A549 (cell line): ENCODE measurements around the gene MIPOL1. TPM values are rescaled to one million over a fixed set of nuclear protein-coding genes. Genes with fewer than 3 reads are reported as not detected.
"Not testable (repeated sequence)": the region's sequence is repeated elsewhere in the genome, so short reads cannot be mapped to it uniquely, and the experiment has no call there.

Experiments used
- ATAC-seq, 2 experiments: fragments of 200-7000 bp in 1 of 2; fragments of >200 bp in 1 of 2; cut with Nextera tagmentation in 1 of 2; cut with Tn5 transposase in 1 of 2; 3 replicates each; pipeline versions ENCODE4 v1.8.0 to v1.9.1; 2018 to 2020; ENCODE audit warnings: mild to moderate bottlenecking in 1 of 2, moderate library complexity in 1 of 2
- CTCF ChIA-PET: fragments of 300-600 bp; sonication (Branson Sonifier 250); formaldehyde crosslinking; extraction: SDS; loops from one replicate; lab custom pipeline; 2021; ENCODE audit warnings: antibody characterized with exemption, inconsistent platforms; lab: Yijun Ruan, JAX
- POLR2A ChIA-PET: fragments of 350-600 bp; formaldehyde crosslinking; extraction: SDS; loops from one replicate; lab custom pipeline; 2021; ENCODE audit warnings: antibody characterized with exemption, inconsistent platforms; lab: Yijun Ruan, JAX
- DNase-seq, 2 experiments: peaks; one replicate each; pipeline versions ENCODE4 v3.0.0 to v3.0.0-alpha.2; 2011 to 2016; ENCODE audit warnings: low read depth in 1 of 2, low spot score in 1 of 2
- FAIRE-seq: peaks from 2 replicates; lab custom pipeline; 2011; peaks lifted over from hg19 to GRCh38; lab: Jason Lieb, UNC
- H3K27ac ChIP-seq, 2 experiments: fragments of >200 bp; sonication (Bioruptor Twin); formaldehyde crosslinking; 3 replicates each; pipeline ENCODE4 v1.5.1; 2016 to 2017
- H3K4me1 ChIP-seq: fragments of >200 bp; sonication (Bioruptor Twin); formaldehyde crosslinking; 3 replicates; pipeline ENCODE4 v1.6.1; 2016
- H3K4me2 ChIP-seq: fragments of >200 bp; sonication (Bioruptor Twin); formaldehyde crosslinking; 3 replicates; pipeline ENCODE4 v1.6.1; 2016
- H3K4me3 ChIP-seq: fragments of >200 bp; sonication (Bioruptor Twin); formaldehyde crosslinking; 3 replicates; pipeline ENCODE4 v1.5.1; 2016
- H3K9me3 ChIP-seq: fragments of >200 bp; sonication (Bioruptor Twin); formaldehyde crosslinking; 3 replicates; pipeline ENCODE4 v1.6.1; 2016
- BCL3 ChIP-seq: fragments of >200 bp; sonication (Bioruptor Twin); formaldehyde crosslinking; IDR thresholded peaks from 3 replicates; pipeline ENCODE4 v1.6.1; 2016
- CBX2 ChIP-seq: fragments of 200-600 bp; sonication (generic); IDR thresholded peaks from 2 replicates; pipeline ENCODE4 v1.6.1; 2016; ENCODE audit warnings: low read depth, mild to moderate bottlenecking, borderline replicate concordance
- CEBPB ChIP-seq, 2 experiments: fragments of >200 bp in 1 of 2; sonication (Bioruptor Twin) in 1 of 2; formaldehyde crosslinking in 1 of 2; IDR thresholded peaks; 2 replicates each; pipeline ENCODE4 v1.6.1; 2012 to 2016
- CHD2 ChIP-seq: fragments of 150-350 bp; IDR thresholded peaks from 2 replicates; pipeline ENCODE4 v1.6.1; 2014; ENCODE audit warnings: low read length; ENCODE audit not compliant: partially characterized antibody
- CHD4 ChIP-seq: fragments of 200-600 bp; sonication (generic); IDR thresholded peaks from 2 replicates; pipeline ENCODE4 v1.6.1; 2016; ENCODE audit warnings: antibody characterized with exemption, mild to moderate bottlenecking, borderline replicate concordance
- E2F6 ChIP-seq: IDR thresholded peaks from 2 replicates; pipeline ENCODE4 v1.6.1; 2012; ENCODE audit warnings: low read depth, borderline replicate concordance
- EHF ChIP-seq: fragments of 250-450 bp; sonication (Bioruptor Pico); IDR thresholded peaks from 2 replicates; pipeline ENCODE4 v1.5.0; 2020; ENCODE audit warnings: mild to moderate bottlenecking
- FOSB ChIP-seq: fragments of 250-450 bp; sonication (Bioruptor Pico); IDR thresholded peaks from 2 replicates; pipeline ENCODE4 v1.5.0; 2020; ENCODE audit warnings: mild to moderate bottlenecking, moderate library complexity
- FOSL2 ChIP-seq, 2 experiments: fragments of 450-650 bp in 1 of 2; fragments of >200 bp in 1 of 2; sonication (Bioruptor Twin) in 1 of 2; formaldehyde crosslinking; IDR thresholded peaks; 2 replicates each; pipeline versions ENCODE4 v1.5.0 to v1.6.1; 2016 to 2020; ENCODE audit warnings: mild to moderate bottlenecking in 1 of 2, moderate library complexity in 1 of 2
- HMGXB4 ChIP-seq: fragments of 250-450 bp; sonication (Bioruptor Pico); IDR thresholded peaks from 2 replicates; pipeline ENCODE4 v1.5.0; 2021; ENCODE audit warnings: mild to moderate bottlenecking, moderate library complexity, borderline replicate concordance
- HOXA7 ChIP-seq: fragments of 250-450 bp; sonication (Bioruptor Pico); IDR thresholded peaks from 2 replicates; pipeline ENCODE4 v1.5.0; 2020; ENCODE audit warnings: mild to moderate bottlenecking, moderate library complexity
- JUN ChIP-seq, 2 experiments: fragments of >200 bp; sonication (Bioruptor Twin); formaldehyde crosslinking; IDR thresholded peaks; 2 replicates in 1 of 2; 3 replicates in 1 of 2; pipeline ENCODE4 v1.6.1; 2016 to 2017
- KDM5A ChIP-seq: fragments of 200-600 bp; sonication (generic); IDR thresholded peaks from 2 replicates; pipeline ENCODE4 v1.6.1; 2016; ENCODE audit warnings: antibody characterized with exemption, mild to moderate bottlenecking
- MAFK ChIP-seq: fragments of 450-650 bp; IDR thresholded peaks from 2 replicates; pipeline ENCODE4 v1.6.1; 2014; ENCODE audit not compliant: partially characterized antibody
- MYC ChIP-seq: IDR thresholded peaks from 2 replicates; pipeline ENCODE4 v1.6.1; 2012; ENCODE audit warnings: mild to moderate bottlenecking, inconsistent platforms, low read length, improper control_type of control experiment, borderline replicate concordance
- NFE2L2 ChIP-seq: fragments of 150-350 bp; conservative IDR thresholded peaks from 2 replicates; pipeline ENCODE4 v1.6.1; 2014; ENCODE audit warnings: low read length
- NPAS2 ChIP-seq: fragments of 250-450 bp; sonication (Bioruptor Pico); IDR thresholded peaks from 2 replicates; pipeline ENCODE4 v1.8.0; 2022; ENCODE audit warnings: mild to moderate bottlenecking, moderate library complexity, borderline replicate concordance
- NR3C1 ChIP-seq: fragments of >200 bp; sonication (Bioruptor Twin); formaldehyde crosslinking; IDR thresholded peaks from 3 replicates; pipeline ENCODE4 v1.6.1; 2017
- RCOR1 ChIP-seq: fragments of 150-350 bp; IDR thresholded peaks from 2 replicates; pipeline ENCODE4 v1.6.1; 2014; ENCODE audit warnings: antibody characterized with exemption, low read length, low read depth
- SMC3 ChIP-seq: fragments of >200 bp; sonication (Bioruptor Twin); formaldehyde crosslinking; IDR thresholded peaks from 3 replicates; pipeline ENCODE4 v1.6.1; 2018; ENCODE audit warnings: inconsistent platforms
- SREBF2 ChIP-seq: fragments of 450-650 bp; IDR thresholded peaks from 2 replicates; pipeline ENCODE4 v1.6.1; 2014; ENCODE audit warnings: mild to moderate bottlenecking, moderate library complexity
- WGBS: methylation state at CpG from one replicate; pipeline ENCODE4 v1.1.6; 2017; ENCODE audit errors: missing lambda C conversion rate; 5-methylcytosine and 5-hydroxymethylcytosine counted together
- polyA plus RNA-seq, 4 experiments: library from polyadenylated mRNA; depleted of rRNA in 3 of 4; stranded (reverse); fragments of >200 nt; fragmentation: RNase III in 1 of 4; extraction: RNeasy Plus Mini Kit Qiagen cat#74134 plus additional on column Dnase treatment in 1 of 4; gene quantifications; 2 replicates in 3 of 4; 3 replicates in 1 of 4; pipeline ENCODE4 v1.2.3, GENCODE V29; 2011 to 2017

MIPOL1 gene
- polyA plus RNA-seq, 2 of the 4 experiments (the other 2 are of a cell fraction) = 5.2 to 13.4 TPM

GRCh38 chr14:37153005-37153404 is 44.7 kb upstream of the MIPOL1 start:
- ChIA-PET CTCF (interaction anchor here (0.6 to 1.4 kb wide), 7 partner anchors 14 to 632 kb away, joined by 3 to 4 read pairs (median 3); no protein-coding TSS in a partner anchor), POLR2A (no interaction called here)

GRCh38 chr14:37153483-37153882 is 44.3 kb upstream of the MIPOL1 start:
- 41% methylated on average over 5 of the region's 5 CpGs for WGBS

More at GRCh38 chr14:37153005-37153404, 44.7 kb upstream of the MIPOL1 start:
- DNase-seq (no peak), ATAC-seq (no peak), FAIRE-seq (no peak)
- no peaks in the 10 kb centered on the region for H3K4me1 ChIP-seq
- peaks cover 2% of the 10 kb centered on the region; the same call in 1 of the 3 replicates for H3K9me3 ChIP-seq
- WGBS = 0% methylated on average over 1 of the region's 1 CpG
- no peak overlapping the region for H3K4me3 ChIP-seq
- TF ChIP-seq BCL3 (no peak), EHF (no peak), NPAS2 (no peak), SREBF2 (no peak), NFE2L2 (no peak), FOSL2 (IDR thresholded peaks at IDR 0.05) (no peak), FOSL2 (CRISPR knock-in tag; IDR thresholded peaks at IDR 0.05) (no peak), RCOR1 (no peak), E2F6 (no peak), CBX2 (no peak)
- H3K27ac ChIP-seq = no peak overlapping the region
- no peak overlapping the region for H3K4me2 ChIP-seq

DNA sequence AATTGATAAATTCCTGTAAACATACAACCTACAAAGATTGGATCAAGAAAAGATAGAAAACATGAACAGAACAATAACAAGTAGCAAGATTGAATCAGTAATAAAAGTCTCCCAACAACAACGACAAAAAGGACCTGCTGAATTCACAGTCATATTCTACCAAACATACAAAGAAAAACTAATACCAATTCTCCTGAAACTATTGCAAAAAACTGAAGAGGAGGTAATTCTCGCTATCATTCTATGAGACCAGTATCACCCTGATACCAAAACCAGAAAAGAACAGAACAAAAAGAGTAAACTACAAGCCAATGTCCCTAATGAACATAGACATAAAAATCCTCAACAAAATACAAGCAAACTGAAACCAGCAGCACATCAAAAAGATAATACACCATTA is 39.8 kb upstream of the MIPOL1 start:
- TF ChIP-seq NR3C1 = no peak
- TF ChIP-seq SMC3 = no peak
- no peak for TF ChIP-seq MYC
- no peak for TF ChIP-seq FOSB
- no peak for TF ChIP-seq CHD4
- no peak for TF ChIP-seq HMGXB4 (CRISPR knock-in tag)
- no peak for TF ChIP-seq CHD2
- no peak for TF ChIP-seq EHF
- no peak for TF ChIP-seq CEBPB (IDR thresholded peaks at IDR 0.05)
- no peak for TF ChIP-seq HOXA7
- no peak for TF ChIP-seq CBX2
- TF ChIP-seq JUN (IDR thresholded peaks at IDR 0.05) = no peak
- no peak for TF ChIP-seq E2F6
- TF ChIP-seq MAFK = no peak
- no peak for TF ChIP-seq KDM5A
- TF ChIP-seq, all 56 proteins: peak for 0
- H3K9me3 ChIP-seq = peaks cover 2% of the 10 kb centered on the region; the same call in 1 of the 3 replicates
- ChIA-PET POLR2A (no interaction called here), CTCF (no interaction called here)
- FAIRE-seq = no peak
- no peak for ATAC-seq
- no peak overlapping the region for H3K4me2 ChIP-seq
- DNase-seq = no peak
- H3K4me1 ChIP-seq = no peaks in the 10 kb centered on the region
- WGBS = 14% methylated on average over 2 of the region's 2 CpGs
- no peak overlapping the region for H3K4me3 ChIP-seq
- no peak overlapping the region for H3K27ac ChIP-seq

More at GRCh38 chr14:37153483-37153882, 44.3 kb upstream of the MIPOL1 start:
- ChIA-PET POLR2A (no interaction called here), CTCF (interaction anchor here (0.7 to 1.4 kb wide), 6 partner anchors 14 to 632 kb away, joined by 3 read pairs; no protein-coding TSS in a partner anchor)
- DNase-seq (no peak), ATAC-seq (no peak), FAIRE-seq (no peak)
- Histone ChIP-seq H3K4me1 (no peaks in the 10 kb centered on the region), H3K4me2 (no peak overlapping the region), H3K4me3 (no peak overlapping the region), H3K27ac (no peak overlapping the region), H3K9me3 (peaks cover 2% of the 10 kb centered on the region; the same call in 1 of the 3 replicates)
- no peak for TF ChIP-seq SMC3

- H3K4me3 ChIP-seq, FAIRE-seq, POLR2A ChIA-PET, DNase-seq, H3K27ac ChIP-seq, H3K4me2 ChIP-seq, H3K9me3 ChIP-seq, H3K4me1 ChIP-seq, ATAC-seq: not testable (repeated sequence)
- CTCF ChIA-PET = interaction anchor here (0.7 kb wide), 2 partner anchors 11 to 68 kb away, joined by 3 to 4 read pairs; no protein-coding TSS in a partner anchor
- WGBS = 50% methylated on average over 2 of the region's 2 CpGs
Measured at GRCh38 chr14:37162307-37162706, 35.4 kb upstream of the MIPOL1 start.
